Skeletal muscle cell (primary cell): ENCODE data around the gene EVX1.

Experiments used
- DNase-seq: peaks from one replicate; pipeline ENCODE4 v3.0.0-alpha.2; 2010; ENCODE audit warnings: low read depth
- H3K4me3 ChIP-seq: 2 replicates; pipeline ENCODE4 v1.5.1; 2011; ENCODE audit warnings: low read depth, mild to moderate bottlenecking, control low read depth, low read length, moderate library complexity

The EVX1 gene

DNA sequence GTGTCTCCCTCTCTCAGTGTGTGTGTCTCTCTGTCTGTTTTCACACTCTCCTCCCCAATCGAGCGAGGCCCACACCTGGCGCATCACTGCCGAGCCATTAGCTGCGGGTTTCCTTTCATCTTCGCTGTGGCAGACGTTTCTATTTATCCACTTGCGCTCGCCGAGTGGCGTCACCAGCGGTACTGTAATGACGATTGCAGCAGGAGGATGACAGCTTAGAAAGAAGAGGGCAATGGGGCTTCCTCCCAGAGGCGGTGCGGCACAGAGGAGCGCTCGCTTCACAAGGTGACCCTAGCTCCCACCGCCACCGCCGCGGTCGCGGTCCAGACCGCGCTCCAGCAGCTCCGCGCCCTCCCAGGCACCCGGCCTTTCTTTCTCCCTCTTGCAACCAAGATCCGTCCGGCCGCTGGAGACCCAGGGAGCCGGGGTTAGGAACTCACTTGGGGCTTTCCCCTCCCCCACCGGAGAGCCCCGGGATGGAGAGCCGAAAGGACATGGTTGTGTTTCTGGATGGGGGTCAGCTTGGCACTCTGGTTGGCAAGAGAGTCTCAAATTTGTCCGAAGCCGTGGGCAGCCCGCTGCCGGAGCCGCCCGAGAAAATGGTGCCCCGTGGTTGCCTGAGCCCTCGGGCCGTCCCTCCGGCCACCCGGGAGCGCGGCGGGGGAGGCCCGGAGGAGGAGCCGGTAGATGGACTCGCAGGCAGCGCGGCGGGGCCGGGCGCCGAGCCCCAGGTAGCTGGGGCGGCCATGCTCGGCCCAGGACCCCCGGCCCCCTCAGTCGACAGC, at the start of gene EVX1:
EVX1 (plus strand) TSS at position 248 of the 785 bp plus-strand sequence; CDS start at position 477, 229 bp downstream.
- peak within 1 kb of the TSS; percentile 14 for H3K4me3 ChIP-seq
- no peak for DNase-seq

DNA sequence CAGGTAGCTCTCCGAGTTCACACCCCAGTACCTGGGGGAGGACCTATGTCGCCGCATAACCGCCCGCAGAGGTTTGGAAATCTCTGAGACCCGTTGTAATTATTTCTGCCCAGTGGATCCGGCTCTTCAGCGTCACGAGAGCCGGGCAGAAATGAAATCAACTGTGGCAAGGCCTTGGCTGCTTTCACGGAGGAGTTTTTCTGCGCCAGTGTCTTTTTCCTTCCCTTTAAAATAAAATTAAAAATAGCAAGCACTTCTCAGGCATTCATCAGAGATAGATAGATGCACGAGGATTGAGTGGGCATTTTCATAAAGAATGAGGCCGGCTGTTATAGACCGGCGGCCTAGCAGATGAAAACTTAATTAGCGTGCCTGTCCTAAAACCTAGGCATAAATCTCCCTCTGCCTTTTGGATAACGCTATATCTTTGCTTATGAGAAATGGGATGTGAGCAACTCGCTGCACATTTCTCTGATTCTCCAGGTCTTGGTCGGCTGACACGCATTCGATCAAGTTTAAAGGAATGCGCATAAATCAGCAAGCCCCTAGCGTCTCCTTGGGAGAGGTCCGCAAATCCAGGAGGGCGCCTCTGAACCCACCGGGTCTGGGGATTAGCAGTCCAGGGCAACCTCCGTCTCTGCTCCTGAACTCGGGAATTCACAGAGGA, 49.1 kb upstream of the EVX1 start:
- DNase-seq = no peak
- H3K4me3 ChIP-seq = peak overlapping the region; percentile 23

DNA sequence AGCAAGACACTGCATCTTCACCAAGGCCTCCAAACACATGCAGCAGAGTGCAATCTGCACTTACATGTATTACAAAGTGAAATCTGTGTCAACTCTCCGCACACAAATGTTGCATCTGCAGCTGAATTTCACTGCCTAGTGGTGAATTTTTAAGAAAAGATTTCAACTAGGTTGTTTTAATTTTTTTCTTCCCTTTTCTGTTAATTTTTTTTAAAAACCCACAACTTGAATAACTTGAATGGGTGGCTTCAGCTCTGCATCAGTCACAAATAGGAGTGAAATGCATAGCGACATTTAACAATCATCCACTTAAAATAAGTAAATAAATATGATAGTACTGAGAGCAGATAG, 48.6 kb upstream of the EVX1 start:
- no peak for DNase-seq
- no peak overlapping the region for H3K4me3 ChIP-seq

DNA sequence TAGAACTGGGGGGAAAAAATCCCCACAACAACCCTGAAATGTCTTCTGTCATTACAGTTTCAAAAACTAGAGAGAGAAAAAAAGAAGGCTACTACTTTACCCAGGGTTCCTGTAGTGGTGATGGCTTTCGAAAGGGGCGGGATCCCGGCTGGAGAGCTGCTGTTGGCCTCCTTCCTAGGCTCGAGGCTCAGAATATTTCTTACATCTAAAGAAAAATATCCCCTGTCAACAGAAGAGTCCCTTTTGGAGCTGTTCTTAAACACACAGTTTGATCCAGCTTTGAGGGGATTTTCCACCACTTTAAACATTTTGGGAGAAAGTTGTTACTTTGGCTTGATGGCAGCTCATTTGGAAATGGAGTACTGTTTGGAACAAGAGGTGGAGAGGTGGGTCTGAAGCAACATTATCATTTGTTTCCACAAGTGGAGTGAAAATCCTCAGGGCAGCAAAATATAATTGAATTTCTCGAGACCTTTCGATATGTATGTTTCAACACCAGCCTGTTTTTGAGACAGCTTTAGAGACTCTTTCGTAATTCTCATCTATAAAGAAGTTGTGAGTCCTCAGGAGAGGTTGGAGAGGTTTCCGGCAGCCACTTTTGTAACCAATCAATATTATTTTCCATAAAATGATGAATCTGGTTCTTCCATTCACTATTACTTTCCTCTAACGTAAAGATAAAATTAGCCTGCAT, 47.8 kb upstream of the EVX1 start:
- no peak for DNase-seq
- H3K4me3 ChIP-seq = no peak overlapping the region

DNA sequence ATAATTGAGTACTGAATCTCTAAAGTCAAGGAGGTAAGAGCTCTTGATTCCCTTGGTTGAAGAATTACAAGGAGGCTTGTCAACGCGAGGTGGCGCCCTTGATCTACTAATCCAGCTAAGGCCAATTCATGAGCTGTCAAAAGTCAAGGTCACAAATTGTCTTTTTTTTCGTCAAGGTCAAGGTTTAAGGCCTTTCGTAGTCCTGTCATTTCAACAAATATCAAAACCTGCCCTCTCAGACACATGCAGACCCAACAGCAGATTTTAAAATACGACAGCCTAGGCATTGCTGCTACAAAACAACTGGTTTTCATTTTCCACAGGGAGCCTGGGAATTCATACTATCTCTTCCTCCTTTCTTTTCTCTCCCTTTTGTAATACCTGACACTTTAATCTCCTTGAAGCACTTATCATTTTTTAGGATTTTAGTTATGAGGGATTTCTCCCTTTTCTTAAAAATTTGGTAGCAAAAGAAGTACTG, 46.3 kb upstream of the EVX1 start:
- H3K4me3 ChIP-seq = no peak overlapping the region
- DNase-seq = no peak

DNA sequence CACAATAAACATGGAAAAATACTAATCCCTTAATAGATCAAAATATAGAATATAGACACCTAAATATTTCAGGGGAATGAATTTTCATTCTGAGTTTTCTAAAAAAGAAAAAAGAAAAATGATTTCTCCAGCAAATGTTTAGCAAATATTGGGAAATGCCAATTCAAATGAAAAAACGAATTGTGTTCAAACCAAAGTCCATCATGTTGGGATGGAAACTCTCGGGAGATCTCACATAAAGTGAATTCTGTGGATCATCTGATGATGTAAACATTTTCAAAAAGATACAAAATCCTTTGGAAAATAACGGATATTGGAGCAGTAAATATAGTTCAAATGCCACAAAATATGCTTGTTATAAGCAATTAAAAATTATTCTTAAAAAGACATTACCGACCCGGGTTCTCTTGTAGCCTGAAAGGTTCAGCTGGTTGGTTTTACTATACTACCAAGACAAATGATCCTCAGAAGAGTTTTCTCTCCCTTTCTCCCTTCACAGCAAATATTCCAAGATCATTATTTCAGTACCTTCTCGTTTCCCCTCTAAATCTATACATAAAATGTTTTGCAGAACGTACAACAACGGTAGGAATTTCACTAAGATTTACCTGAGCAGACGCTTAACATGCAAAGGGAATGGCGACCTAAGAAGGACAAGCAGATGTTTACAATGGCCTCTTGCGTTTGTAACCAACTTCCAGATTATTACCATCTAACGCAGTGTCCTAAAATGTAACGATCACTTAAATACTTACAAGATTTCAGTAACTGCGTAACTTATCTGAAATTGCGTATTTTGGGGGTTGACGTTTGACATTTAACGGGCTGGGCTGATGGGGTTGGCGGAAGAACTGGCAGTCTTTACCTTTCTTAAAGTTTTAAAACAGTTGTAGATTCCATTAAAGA, 45.2 kb upstream of the EVX1 start:
- no peak for DNase-seq
- no peak overlapping the region for H3K4me3 ChIP-seq

DNA sequence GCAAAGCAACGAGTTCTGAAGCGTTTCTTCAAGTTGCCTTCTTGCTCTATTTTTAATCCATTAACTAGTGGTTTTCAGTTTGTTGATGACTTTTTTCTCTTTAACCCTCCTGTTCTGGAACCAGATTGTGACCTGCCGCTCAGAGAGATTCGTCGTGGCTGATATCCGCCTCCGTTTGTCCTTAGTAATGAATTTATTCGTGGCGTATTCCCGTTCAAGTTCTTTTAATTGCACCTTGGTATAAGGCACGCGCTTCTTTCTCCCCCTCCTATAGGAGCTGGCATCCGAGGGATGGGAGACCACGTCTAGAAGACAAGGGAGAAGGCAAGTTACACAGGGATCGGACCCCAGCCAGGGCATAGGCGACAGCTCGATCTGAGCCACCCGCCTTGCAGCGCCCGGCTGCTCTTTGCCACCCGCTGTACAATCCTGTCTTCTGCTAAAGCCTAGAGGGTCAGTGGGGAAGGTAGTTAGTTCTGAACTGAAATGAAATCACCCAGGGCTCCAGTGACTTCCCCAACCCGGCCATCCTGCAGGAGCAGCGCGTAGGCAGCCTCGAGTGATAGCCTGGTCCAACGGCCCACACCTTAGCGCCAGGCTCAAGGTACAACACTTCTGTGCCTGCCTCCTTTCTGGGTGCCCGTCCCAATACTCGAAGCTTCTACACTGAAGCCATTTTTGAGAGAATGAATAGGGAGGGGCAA, 44.3 kb upstream of the EVX1 start:
- no peak overlapping the region for H3K4me3 ChIP-seq
- no peak for DNase-seq

DNA sequence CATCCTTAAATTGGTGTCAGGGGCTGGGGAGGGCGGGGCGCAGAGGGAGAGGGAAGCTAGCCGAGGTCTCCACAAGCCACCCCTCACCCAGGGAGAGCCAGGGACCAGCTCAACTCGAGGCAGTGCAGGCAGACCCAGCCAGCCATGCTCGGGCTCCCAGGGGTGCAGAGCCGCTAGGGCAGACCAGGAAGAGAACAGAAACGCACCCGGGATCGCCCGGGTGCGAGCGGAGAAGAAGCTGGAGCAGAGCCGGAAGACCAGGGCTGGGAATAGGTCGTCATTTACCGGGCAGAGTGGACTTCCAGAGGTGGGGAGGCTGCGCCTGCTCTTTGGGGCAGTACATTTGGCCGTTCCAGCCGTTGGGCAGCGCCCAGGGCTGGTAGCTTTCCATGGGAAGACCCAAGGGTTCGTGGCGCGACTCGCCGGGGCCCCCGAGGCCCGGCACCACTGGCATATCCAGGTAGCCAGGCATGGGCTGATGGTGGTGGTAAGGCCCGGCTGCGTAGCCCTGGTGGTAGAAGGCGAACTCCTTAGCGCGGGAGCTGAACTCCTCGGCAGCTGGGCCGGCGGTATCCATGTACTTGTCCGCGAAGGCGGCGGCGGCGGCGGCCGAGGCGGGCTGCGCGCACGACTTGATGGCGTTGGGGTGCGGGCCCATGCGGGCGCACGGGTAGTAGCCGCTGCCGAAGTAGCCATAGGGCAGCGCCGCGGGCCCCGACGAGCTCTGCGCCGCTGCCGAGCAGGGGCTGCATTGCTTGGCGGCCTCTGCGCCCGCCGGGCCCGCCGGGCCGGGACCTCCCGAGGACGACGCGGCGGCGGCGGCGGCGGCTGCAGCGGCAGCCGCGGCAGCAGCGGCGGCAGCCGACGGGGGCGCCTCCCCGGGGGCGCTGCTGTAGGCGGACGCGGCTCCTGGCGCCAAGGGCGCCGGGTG, 43.5 kb upstream of the EVX1 start:
- DNase-seq = no peak
- peak overlapping the region; percentile 22 for H3K4me3 ChIP-seq

DNA sequence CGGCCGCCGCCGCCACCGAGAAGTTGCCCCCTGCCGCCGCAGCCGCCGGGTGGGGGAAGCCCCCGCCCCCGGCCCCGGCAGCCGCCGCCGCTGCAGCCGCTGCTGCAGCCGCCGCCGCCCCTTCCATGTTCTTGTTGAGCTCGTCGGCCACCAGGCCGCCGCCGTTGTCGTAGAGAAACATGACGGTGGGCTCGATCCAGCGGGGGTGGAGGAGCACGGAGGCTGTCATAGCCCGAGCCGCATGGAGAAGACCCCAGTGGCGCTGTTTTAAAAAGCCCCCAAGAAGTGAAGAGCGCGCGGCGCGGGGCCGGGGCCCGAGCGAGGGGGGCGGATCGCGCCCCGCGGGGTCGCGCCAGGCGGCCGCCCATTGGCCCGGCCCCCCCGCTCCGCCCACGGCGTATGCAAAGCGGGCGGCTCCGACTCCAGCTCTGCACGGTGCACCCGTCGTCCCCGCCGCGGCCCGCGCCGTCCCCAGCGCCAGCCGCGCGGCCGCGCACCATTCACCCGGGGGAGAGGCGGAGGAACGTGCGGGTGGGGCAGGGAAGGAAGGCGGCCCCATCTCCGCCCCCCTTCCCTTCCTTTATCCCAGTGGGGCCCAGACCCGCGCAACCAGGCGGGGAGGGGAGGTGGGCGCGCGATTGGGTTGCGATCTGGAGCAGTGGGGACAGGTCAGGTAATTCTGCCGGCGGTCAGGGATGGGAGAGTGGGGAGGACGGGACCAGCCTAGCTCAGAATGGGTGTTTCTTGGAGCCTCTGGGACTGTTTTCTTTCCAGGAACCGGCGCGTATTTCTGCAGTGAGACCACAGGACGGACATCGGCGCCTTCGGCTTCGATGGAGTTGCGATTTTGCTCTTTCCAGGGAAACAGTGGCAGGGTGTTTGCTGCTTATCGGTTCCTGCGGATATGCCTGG, 42.5 kb upstream of the EVX1 start, which contains the start of gene HOXA13:
HOXA13 (minus strand) TSS at position 243 of the 912 bp plus-strand sequence; CDS start at position 229, 14 bp downstream.
- H3K4me3 ChIP-seq = peak within 1 kb of the TSS; percentile 46
- DNase-seq = no peak

DNA sequence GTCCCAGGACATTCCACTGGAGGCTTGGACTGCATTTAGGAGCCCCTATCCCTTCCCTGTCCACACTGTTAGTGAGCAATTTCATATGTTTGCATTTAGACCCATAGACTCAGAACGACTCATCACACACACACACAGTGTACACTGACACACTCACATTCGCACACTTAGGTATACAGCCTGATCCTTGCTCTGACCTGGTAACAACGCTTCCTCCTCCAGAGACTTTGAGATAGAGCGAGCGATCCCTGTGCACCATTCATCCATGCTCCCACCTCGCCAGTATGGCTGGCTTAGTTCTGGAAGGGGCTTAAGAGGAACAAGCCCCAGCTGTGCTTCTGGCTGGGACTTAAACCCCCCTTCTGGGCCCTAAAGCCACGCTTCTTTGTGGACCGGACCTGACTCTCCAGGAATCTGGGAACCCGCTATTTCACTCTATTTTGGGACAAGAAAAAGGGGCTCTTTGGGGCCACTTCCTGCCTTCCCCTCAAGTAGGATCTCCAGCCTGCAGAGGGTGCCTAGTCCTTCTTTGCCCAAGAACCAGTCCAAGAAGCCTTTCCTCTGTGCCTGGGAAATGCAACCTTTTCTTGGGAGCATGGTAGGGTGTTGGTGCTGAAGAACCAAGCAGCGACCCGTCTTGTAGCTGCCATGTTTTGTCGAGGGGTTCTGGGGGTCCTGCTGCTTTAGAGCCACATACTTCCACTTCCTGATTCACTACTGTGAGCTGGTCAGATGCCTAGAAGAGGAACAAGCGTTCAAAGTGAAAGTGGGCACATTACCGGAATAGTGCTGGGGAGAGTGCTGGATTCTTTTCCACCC, 41.6 kb upstream of the EVX1 start:
- no peak overlapping the region for H3K4me3 ChIP-seq

DNA sequence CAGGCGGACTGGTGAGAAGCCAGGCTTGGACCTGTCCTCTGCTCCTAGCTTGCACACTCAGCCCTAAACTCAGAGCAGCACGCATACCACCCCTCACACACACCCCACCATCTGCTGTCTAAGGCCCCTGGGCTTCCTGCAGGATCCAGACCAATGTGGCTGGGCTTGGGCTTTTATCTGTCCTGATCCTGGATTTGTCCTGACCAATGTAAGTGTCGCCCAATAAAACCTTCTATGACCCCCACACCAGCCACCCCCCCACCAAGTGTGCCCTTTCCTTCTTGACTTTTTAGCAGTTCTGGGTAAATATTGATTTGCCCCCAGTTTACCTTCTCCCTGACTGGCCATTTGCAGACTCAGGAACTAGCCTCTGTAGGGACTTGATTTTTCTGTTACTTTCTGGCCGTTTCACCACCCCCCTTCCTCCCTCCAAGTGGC, 41.0 kb upstream of the EVX1 start:
- no peak for DNase-seq
- H3K4me3 ChIP-seq = no peak overlapping the region

More for the DNA sequence above, 41.6 kb upstream of the EVX1 start:
- DNase-seq = no peak

DNA sequence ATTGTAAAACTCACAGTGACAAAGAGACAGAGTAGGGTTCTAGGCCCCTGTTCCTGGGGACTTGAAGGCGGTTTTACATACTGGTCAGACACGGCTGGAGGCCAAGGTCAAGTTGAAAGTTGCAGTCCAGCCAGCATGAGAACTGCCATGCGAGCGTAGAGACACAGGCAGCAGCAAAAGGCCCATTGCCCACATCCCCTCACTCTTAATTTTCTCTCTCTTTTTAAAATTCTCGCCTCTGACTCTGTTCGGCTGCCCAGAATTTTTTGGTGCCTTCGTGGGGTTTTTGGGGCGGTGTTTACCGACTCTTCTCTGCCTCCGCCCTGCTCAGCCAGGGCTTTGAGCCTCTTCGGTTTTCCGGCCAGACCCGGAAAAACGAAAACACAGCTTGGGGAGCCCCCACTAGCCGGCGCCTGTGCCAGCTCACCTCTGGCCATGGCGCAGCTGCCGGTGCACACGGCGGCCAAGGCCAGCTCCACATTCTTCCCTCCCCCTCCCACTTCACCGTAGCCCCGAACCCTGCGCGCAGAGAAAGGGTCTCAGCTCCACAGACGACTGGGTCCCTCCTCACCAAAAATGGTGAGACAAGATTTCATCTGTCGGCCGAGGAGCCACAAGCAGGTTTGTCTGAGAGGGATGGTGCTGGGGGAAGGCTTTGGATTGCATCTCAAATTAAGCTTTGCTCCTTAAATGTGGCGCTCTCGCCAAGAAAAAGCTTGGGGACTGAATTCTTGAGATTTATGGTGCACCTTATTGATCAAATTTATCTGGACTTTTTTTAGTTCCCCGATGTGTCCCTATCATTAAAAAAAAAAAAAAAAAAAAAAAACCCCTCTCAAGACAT, 40.4 kb upstream of the EVX1 start:
- DNase-seq = no peak
- no peak overlapping the region for H3K4me3 ChIP-seq

DNA sequence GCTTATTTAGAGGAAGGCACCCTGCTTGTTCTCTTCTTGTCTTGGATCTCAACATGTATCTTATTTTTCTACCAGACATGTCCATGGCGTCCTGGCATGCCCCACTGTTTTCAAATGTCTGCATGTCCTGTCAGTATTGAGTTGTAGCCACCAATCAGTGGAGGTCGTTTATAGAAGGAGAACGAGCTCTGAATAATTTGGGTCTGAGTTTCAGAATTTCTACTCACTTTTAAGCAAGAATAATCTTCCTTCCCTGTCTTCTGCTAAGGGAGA, 39.8 kb upstream of the EVX1 start:
- no peak overlapping the region for H3K4me3 ChIP-seq
- DNase-seq = no peak

DNA sequence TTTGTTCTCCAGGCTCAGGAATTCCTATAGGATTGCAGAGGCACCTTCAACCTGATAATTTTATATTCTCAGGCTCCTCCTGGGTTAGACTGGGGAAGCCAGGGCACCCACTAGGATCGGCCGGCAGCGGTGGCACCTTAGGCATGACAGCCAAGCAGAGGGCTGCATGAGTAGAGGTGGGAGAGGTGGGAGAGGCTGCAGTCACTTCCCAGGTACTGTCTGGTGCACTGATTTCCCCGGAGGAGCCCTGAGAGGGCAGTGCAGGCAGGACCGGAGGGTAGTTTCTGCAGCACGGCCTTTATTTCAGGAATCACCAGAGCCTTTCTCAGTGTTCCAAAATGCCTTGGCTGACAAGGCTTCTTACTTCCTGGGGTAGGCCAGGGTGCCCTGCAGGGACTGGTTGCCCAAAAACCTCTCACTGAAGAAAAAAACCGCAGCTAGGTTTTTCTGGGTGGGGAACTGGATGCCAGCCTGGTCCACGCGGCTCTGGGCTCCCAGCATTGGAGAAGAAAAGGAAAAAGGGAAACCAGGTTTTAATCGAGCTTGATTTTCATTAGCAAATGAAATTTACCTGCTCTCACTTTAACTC, 39.1 kb upstream of the EVX1 start:
- DNase-seq = no peak
- H3K4me3 ChIP-seq = no peak overlapping the region
